HG02970 (cell line): ENCODE results near the gene MECP2.
"Not testable (repeated sequence)": the region's sequence is repeated elsewhere in the genome, so short reads cannot be mapped to it uniquely, and the experiment has no call there.

Experiments used
- ATAC-seq: cut with Tn5 transposase; IDR thresholded peaks from one replicate; pipeline ENCODE4 v1.9.1; 2021; ENCODE audit warnings: mild to moderate bottlenecking, moderate library complexity, moderate number of reproducible peaks; ENCODE audit not compliant: unreplicated experiment, low FRiP score

MECP2 gene

DNA sequence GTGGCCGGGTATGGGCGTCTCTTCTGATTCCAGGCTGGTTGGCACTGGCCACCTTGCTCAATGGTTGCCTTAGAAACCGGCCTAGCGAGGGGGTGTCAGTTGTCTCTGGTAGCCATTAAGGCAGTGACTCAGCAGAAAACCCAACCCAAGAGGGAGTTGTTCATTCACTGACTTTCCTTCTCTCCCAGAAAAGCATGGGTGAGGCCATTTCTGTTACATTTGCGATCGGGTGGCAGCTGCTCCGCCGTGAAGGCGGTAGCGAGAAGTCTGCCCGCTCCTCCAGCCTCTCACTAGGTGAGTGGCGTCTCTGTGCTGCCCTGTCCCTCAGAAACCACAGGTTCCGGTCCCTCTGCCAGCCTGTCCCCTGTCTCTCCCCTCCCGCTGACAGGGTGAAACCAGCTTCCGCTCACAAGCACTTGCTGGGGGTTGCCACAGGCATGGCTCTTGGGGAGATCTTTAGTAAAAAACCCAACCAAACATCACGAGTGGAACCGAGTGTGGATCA, 95.2 kb downstream of the MECP2 start:
- ATAC-seq = no peak

DNA sequence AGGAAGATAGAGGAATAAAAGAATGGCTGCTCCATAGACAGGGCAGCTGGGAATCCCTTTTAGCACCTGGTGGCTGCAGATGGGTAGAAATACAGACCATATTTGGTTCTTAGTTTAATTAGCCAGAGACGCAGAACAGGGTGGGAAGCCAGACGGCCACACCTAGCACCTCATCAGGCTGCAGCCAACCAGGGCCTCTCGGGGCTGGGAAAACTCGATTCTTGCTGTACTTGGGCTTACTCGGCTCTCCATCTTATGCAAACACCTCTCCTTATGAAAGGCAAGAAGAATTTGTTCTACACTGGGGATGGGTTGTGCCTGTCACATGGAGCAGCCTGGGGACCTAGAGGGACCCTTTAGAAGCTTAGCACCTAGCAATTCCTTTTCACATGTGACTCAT, 97.5 kb downstream of the MECP2 start:
- no peak for ATAC-seq

DNA sequence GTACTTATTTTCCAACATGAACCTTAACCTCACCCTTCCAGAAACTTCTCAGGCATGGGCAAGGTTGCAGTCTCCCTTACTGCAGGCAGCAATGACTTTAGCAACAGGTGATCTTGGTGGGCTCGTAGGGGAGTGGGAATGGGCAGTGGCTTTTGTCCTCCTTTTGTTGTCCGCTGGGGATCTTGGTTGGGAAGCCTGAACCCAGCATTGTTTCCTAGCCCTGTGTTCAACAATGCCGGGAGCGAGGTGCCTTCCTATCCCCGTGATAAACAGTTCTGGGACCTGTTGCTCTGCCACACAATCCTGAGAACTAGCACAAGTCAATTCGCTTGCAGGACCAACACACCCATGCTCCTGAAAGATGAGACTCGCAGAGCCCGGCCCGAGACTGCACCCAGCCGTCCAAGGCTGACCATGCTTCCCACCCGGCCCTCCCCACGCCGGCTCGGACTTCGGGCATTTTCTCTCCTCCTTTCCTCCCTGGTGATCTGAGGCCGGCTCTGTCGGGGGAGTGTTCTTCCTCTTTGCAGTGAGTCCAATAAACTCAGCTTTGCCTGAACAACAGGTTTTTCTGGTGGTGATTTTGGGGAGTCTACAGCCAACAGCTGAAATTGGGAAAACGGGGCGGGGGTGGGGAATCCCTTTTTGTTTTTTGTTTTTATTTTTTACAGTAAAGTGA, 98.0 kb downstream of the MECP2 start:
- ATAC-seq = no peak

DNA sequence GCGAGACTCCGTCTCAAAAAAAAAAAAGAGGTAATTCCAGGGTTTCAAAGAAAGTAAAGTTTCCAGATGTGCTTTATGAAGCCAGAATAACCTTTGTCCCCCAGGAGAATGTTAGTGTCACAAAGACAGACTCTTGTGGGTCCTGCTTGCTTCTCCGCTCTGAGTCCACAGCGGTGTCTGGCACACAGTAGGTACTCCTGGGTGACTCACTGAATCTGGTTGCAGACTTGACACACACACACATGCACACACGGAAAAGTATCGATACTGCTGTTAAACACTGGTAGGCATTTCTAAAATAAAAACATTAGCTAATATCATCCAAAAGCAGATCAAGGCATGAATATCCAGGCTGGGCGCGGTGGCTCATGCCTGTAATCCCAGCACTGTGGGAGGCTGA, 102.0 kb downstream of the MECP2 start:
- no peak for ATAC-seq

DNA sequence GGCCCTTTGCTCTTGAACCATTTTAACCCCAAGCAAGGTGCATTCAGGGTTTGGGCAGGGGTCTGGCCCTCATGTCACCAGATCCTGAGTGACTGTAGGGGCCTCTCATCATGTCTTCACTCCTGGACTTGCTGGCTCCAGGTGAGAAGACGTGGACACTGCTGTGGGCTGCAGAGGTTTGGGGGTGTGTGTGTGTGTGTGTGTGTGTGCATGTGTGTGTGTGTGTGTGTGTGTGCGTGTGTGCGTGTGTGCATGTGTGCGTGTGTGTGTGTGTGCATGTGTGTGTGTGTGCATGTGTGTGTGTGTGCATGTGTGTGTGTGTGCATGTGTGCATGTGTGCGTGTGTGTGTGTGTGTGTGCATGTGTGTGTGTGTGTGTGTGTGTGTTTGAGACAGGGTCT, 103.1 kb downstream of the MECP2 start:
- not testable (repeated sequence) for ATAC-seq

DNA sequence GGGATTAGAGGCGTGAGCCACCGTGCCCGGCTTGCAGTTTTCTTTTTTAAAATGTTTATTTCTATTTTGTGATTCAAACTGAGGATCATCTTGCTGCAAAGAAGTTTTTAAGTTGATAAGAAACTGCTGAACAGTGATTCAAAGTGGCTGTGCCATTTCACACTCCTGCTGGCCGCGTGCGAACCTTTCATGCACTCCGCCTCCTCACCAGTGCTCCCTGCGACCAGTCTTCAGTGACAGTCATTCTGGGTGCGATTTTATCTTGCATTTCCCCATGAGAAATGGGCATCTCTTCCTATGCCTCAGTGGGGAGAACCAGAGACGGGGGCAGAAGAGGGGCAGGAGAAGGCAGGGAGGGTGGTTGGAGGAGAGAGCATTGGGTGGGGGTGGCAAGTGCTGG, 103.5 kb downstream of the MECP2 start:
- ATAC-seq = no peak

DNA sequence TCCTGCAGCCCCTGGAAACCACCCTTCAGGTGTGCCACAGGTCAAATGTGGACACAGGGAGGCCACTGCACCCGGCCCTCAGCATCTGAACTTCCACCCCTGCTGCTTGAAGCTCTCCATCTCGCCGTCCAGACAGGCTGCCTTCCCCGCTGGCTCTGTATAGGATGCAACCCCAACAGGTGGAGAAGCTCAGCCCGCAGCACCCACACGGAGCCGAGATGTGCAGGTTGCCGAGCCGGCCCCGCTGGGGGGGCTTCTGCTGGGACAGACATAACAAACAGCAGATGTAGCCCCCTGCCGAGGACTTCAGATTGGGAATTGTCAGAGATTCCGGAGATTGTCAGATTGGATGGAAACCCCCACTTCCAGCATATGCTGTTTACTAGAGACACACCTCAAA, 104.4 kb downstream of the MECP2 start:
- no peak for ATAC-seq

DNA sequence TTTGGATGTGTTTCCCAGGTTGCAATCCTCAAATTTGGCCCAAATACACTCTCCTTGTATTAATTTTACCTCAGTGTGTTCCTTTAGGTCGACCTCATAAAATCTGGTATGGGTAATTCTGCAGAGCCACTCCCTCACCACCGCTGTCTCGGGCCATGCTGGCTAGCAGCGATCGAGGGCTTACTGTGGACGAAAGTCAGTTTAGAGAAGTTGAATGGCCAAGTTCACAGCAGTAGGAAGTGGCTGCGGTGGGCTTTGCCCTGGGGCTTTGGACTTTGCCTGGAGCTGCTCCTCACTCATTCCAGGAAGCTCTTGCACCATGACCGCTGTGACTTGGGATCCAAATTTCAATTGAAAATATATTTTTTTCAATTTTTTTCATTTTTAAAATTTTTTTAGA, 105.3 kb downstream of the MECP2 start:
- no peak for ATAC-seq

DNA sequence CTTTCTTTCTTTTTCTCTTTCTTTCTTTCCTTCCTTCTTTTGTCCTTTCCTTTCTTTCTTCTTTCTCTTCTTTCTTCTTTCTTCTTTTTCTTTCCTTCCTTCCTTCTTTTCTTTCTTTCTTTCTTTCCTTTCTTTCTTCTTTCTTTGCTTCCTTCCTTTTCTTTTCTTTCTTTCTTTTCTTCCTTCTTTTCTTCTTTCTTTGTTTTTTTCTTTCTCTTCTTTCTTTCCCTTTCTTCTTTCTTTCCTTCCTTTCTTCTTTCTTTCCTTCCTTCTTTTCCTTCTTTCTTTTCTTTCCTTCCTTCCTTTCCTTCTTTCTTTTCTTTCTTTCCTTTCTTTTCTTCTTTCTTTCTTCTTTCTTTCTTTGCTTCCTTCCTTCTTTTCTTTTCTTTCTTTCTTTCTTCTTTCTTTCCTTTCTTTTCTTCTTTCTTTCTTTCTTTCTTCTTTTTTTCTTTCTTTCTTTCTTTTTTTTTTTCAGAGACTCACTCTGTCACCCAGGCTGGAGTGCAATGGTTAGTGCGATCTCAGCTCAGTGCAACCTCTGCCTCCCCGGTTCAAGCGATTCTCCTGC, 106.4 kb downstream of the MECP2 start:
- no peak for ATAC-seq

DNA sequence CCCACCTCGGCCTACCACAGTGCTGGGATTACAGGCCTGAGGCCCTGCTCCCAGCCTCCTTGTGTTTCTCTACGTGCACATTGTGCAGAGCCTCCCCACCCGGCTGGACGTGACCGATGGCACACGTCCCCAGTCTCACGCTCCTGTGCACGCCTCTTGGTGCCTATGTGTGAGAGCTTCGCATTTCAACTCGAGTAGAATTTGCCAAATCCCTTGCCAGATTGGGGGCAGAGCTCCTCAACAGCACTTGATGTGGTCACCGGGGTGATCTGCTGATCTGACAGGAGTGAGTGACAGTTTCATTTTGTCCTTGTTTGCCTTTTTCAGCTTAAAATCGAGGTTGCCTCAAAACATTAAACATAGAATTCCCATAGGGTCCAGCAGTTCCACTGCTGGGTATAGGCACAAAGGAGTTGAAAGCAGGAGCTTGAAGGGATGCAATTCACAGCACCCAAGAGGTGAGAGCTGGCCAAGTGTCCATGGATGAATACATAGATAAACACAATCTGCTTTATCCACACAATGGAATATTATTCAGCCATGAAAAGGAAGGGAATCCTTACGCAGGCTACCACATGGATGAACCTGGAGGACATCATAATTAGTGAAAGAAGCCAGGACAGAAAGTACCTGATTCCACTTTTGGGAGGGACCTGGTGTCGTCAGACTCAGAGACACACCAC, 107.4 kb downstream of the MECP2 start:
- ATAC-seq = no peak

DNA sequence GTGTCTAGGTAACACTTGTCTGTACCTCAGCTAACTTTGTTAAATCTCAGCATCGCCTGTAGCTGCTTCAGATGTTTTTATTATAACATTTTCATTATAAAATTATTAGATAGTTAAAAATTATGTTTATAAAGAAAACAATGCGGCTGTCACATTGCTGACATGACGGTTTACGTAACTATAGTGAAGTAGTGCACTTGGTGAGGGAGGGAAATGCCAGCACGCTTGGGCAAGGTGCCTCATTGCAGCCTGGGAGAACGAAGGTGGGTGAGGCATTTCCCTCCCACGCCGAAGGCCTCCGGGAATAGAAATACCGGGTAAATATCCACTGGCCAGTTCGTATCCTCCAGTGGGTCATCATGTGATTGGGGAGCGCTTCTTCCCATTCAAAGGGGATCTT, 109.0 kb downstream of the MECP2 start:
- ATAC-seq = no peak

DNA sequence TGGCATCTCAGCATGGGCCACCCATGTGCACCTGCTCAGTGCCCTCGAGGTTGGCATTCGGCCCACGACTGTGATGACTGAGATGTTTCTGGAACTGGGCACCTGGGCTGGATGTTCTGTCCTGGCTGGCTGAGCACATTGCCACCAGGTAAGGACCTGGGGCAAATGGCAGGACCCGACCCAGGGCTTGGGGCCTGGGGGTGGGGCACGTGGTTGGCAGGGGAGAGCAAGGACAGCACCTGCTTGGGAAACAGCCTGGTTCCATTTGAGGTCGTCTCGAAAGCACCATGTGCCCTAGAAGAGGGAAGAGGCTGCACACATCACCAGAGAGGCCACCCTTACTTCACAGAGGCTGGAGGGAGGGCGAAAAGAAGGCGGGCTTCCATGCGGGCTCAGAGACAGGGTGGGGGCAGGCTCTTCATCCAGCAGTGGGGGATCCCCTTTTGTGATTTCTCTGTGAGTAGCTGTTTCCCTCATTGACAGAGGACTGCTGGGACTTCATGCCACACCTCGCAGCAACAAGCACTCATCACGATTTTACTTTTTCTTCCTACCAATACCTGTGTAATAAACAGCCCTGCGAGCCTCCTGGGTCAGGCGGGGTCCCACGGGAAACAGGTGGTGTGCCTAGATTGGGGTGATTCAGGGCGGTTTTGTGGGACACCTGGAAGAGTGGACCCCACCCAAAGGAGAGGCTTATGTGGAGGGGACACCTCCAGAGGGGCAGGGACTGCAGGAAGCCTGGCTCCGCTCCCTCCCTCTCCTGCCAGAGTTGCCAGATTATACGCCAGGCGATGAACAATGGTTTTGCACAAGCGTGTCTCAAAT, 113.0 kb downstream of the MECP2 start:
- ATAC-seq = no peak

DNA sequence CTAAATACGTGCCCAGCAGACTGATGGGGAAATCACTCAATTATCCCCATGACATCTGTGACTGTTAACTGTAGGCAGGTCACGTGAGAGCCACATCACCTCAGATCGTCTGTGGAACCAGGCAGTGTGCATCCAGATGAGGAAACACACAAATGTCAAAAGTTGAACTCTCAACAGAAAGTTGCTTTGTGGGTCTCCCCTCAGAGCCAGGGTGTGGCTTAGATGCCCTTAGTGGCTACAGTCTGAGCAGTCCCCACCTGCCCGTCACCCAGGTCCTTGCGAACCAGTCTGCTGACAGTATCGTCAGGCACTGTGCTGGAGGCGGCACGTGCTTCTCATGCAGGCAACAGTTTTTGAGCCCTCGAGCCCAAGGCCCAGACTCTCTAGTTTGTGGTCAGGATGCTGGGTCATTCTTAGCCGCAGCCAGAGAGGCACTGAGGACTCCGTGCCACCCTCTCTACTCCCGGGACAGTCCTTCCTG, 114.2 kb downstream of the MECP2 start:
- ATAC-seq = no peak

DNA sequence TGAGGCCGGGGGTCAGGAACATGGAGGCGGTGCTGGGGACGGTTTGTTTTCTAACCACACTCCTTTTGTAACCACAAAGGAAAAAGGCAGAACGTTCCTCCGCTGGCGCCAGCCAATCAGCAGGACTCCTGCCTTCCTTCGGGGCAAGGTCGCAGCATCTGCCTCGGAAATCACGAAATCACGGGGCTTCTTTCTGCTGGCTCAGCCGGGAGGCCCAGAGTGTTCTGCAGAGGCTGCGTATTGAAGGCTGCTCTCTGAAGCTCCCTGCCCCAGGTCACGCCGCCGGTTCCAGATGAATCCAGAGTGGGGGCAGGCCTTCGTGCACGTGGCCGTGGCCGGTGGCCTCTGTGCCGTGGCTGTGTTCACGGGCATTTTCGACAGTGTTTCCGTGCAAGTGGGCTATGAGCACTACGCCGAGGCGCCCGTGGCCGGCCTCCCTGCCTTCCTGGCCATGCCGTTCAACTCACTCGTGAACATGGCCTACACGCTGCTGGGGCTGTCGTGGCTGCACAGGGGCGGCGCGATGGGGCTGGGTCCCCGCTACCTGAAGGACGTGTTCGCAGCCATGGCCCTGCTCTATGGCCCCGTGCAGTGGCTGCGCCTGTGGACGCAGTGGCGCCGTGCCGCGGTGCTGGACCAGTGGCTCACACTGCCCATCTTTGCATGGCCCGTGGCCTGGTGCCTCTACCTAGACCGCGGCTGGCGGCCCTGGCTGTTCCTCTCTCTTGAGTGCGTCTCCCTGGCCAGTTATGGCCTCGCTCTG, 115.6 kb downstream of the MECP2 start:
- ATAC-seq = no peak

DNA sequence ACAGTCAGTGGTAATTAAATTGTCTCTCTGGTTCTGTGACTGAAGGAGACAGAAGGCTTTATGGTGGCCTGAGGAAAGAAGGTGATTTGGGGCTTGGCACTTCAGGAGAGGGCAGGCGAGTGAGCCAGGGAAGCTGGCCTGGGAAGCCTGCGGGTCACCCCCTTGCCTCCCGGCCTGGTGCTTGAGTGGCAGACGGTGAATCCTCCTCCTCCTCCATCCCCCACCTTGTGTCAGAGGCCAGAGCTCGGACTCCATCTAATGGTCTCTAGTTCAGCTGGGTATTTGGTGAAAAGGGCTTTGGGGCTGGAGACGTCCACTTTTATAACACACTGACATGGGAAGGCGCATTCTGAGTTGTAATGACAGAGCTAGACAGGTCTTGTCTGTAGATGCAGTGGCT, 116.3 kb downstream of the MECP2 start:
- no peak for ATAC-seq

DNA sequence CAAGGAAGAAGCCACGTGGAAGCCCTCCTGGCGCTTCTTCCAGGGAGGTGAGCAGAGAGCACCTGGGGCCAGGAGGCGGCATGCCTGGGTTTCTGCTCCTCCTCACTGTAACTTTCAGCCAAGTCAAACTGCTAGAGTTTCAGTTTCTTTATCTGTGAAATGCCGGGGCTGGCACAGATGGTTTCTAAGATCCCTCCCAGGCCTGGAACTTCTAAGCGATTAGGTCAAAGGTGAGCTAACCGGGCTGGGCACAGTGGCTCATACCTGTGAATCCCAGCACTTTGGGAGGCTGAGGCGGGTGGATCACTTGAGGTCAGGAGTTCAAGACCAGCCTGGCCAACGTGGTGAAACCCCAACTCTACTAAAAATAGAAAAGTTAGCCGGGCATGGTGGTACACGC, 117.1 kb downstream of the MECP2 start:
- not testable (repeated sequence) for ATAC-seq

DNA sequence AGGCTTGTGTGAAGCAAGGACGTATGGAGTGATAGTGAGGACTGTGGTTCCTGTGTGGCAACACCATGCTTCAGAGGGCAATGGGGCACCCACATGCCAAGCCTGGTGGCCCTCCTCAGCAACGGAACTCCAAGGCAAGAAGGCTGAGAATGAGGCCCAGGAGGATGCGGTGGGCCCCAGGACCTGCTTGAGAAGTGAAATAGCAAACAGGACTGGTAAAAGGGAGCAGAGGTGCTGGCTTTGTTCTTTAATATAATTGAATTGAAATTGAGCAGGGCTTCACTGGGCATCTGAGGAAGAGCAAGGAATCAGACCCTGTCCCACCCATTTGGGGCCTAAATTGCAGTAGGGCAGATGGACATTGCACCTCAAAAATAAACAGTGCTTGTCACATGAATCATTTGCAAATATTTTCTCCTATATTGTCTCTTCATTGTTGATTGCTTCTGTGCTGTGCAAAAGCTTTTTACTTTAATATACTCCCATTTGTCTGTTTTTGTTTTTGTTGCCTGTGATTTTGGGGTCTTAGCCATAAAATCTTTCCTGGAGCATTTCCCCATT, 122.7 kb downstream of the MECP2 start:
- no peak for ATAC-seq

DNA sequence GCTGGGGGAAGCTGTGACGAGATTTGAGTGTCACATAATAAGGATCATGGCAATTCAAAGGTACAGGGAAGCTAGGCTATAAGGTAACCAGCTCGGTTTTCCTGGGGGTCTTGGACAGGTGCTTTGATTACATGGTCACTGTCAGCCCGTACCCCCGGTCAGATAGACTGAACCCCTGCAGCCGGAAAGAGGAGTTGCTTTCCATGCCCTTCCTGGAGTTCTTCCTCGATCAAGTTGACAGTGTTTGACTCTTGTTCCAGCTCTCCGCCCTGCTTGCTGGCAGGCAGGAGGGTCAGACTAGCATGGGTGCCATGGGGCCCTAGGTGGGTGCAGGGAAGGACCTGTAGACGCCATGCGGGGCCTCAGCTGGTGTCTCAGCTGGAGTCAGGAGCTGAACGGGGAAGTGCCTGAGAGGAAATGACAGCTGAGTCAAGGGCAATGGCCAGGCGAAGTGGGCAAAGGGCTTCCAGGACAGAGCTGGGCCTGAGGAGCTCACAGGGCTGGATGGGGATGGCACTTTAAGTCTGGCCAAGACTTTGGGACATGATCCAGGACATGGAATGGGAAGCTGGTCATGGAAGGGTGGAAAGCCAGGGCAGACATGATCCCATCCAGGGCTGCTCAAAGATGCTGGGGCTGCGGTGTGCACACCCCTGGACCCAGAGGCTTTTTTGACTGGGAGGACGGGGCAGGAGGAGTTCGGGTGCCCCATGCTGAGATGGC, 123.4 kb downstream of the MECP2 start:
- ATAC-seq = no peak
